Osteoblast (primary cell): Measurements from ENCODE around the gene EPB41L4B. TPM values are rescaled to one million over a fixed set of nuclear protein-coding genes. Genes with fewer than 3 reads are reported as not detected.

Experiments used
- DNase-seq: peaks from one replicate; pipeline ENCODE4 v3.0.0; 2011; ENCODE audit warnings: low spot score, mixed read lengths; ENCODE audit not compliant: insufficient read length; ENCODE audit errors: missing footprints
- H2AFZ ChIP-seq: 2 replicates; pipeline ENCODE4 v1.6.0; 2011; ENCODE audit warnings: mild to moderate bottlenecking, low read length
- H3K27ac ChIP-seq: 2 replicates; pipeline ENCODE4 v1.5.1; 2011; ENCODE audit warnings: mild to moderate bottlenecking, low read depth, low read length, moderate library complexity
- H3K27me3 ChIP-seq: 2 replicates; pipeline ENCODE4 v1.6.0; 2012; ENCODE audit warnings: mild to moderate bottlenecking, control low read depth, inconsistent platforms, low read length, moderate library complexity; ENCODE audit not compliant: insufficient read depth
- H3K36me3 ChIP-seq: 2 replicates; pipeline ENCODE4 v1.5.1; 2011; ENCODE audit warnings: mild to moderate bottlenecking, low read length, control low read depth, moderate library complexity; ENCODE audit not compliant: insufficient read depth
- H3K4me1 ChIP-seq: 2 replicates; pipeline ENCODE4 v1.5.1; 2011; ENCODE audit warnings: mild to moderate bottlenecking, low read length, control low read depth, moderate library complexity; ENCODE audit not compliant: insufficient read depth
- H3K4me2 ChIP-seq: 2 replicates; pipeline ENCODE4 v1.6.0; 2011; ENCODE audit warnings: mild to moderate bottlenecking, low read length; ENCODE audit not compliant: insufficient read depth
- H3K4me3 ChIP-seq: fragments of 200-600 bp; sonication (generic); 3 replicates; pipeline ENCODE4 v1.5.1; 2012; ENCODE audit warnings: mild to moderate bottlenecking, low read length, inconsistent platforms; ENCODE audit not compliant: insufficient read depth
- H3K79me2 ChIP-seq: 2 replicates; pipeline ENCODE4 v1.6.0; 2012; ENCODE audit warnings: mild to moderate bottlenecking, low read length, control low read depth, inconsistent platforms; ENCODE audit not compliant: insufficient read depth
- H3K9me3 ChIP-seq: 2 replicates; pipeline ENCODE4 v1.5.1; 2011; ENCODE audit warnings: low read depth, low read length, control low read depth
- H4K20me1 ChIP-seq: 2 replicates; pipeline ENCODE4 v1.6.0; 2012; ENCODE audit warnings: mild to moderate bottlenecking, low read length, control low read depth; ENCODE audit not compliant: insufficient read depth
- total RNA-seq: library from RNA; depleted of rRNA; stranded (reverse); fragments of >200 nt; gene quantifications from 2 replicates; pipeline ENCODE4 v1.2.3, GENCODE V29; 2012
- TF ChIP-seq, protein P1 (sequence below): IDR thresholded peaks from 2 replicates; pipeline ENCODE4 v1.5.1; 2011; ENCODE audit warnings: mild to moderate bottlenecking, low read depth, low read length, moderate library complexity; ENCODE audit errors: extremely low read depth

The EPB41L4B gene
- total RNA-seq, 1 donor, result 2.2 TPM

GRCh38 chr9:109164042-109164441 lies 156.8 kb downstream of the EPB41L4B start:
- Histone ChIP-seq H3K4me2 (no peak overlapping the region), H3K27me3 (peaks cover 58% of the 10 kb centered on the region), H3K9me3 (no peaks in the 10 kb centered on the region), H3K27ac (no peak overlapping the region), H3K79me2 (no peaks in the 10 kb centered on the region), H3K4me3 (no peak overlapping the region), H4K20me1 (no peaks in the 10 kb centered on the region), H3K36me3 (no peaks in the 10 kb centered on the region), H2AFZ (no peak overlapping the region), H3K4me1 (no peaks in the 10 kb centered on the region)
- no peak for DNase-seq
- TF ChIP-seq, protein P1, sequence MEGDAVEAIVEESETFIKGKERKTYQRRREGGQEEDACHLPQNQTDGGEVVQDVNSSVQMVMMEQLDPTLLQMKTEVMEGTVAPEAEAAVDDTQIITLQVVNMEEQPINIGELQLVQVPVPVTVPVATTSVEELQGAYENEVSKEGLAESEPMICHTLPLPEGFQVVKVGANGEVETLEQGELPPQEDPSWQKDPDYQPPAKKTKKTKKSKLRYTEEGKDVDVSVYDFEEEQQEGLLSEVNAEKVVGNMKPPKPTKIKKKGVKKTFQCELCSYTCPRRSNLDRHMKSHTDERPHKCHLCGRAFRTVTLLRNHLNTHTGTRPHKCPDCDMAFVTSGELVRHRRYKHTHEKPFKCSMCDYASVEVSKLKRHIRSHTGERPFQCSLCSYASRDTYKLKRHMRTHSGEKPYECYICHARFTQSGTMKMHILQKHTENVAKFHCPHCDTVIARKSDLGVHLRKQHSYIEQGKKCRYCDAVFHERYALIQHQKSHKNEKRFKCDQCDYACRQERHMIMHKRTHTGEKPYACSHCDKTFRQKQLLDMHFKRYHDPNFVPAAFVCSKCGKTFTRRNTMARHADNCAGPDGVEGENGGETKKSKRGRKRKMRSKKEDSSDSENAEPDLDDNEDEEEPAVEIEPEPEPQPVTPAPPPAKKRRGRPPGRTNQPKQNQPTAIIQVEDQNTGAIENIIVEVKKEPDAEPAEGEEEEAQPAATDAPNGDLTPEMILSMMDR, result no peak

- Histone ChIP-seq H3K4me2 (no peak overlapping the region), H2AFZ (no peak overlapping the region), H3K79me2 (no peaks in the 10 kb centered on the region), H4K20me1 (no peaks in the 10 kb centered on the region), H3K9me3 (no peaks in the 10 kb centered on the region), H3K27me3 (peaks cover 56% of the 10 kb centered on the region), H3K27ac (no peak overlapping the region), H3K4me1 (no peaks in the 10 kb centered on the region), H3K36me3 (no peaks in the 10 kb centered on the region), H3K4me3 (no peak overlapping the region)
- no peak for DNase-seq
- TF ChIP-seq, protein P1, result no peak
Observed at GRCh38 chr9:109163194-109163593, 157.7 kb downstream of the EPB41L4B start.

DNA sequence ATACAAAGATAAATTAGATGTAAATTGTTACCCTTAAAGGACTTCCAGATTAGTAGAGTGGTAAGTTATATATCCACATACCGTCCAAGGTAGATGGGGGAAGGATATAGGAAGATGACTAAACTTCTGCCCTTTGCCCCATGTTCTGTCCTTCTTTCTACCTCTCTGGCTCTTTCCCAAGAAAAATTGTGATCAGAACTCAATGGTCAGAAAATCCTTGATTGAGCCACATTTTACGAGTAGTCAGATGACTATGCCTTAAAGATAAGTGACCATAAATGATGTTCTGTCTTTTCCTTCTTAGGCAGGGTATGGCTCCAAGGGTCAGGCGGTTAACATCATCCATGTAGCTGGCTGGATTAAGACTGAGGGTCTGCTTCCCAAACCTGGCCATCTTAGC lies 158.2 kb downstream of the EPB41L4B start:
- peaks cover 54% of the 10 kb centered on the region for H3K27me3 ChIP-seq
- H2AFZ ChIP-seq, result no peak overlapping the region
- DNase-seq, result no peak
- H3K9me3 ChIP-seq, result no peaks in the 10 kb centered on the region
- no peak overlapping the region for H3K4me2 ChIP-seq
- no peaks in the 10 kb centered on the region for H4K20me1 ChIP-seq
- H3K36me3 ChIP-seq, result no peaks in the 10 kb centered on the region
- no peaks in the 10 kb centered on the region for H3K79me2 ChIP-seq
- H3K4me3 ChIP-seq, result no peak overlapping the region
- TF ChIP-seq, protein P1, result no peak
- H3K4me1 ChIP-seq, result no peaks in the 10 kb centered on the region
- H3K27ac ChIP-seq, result no peak overlapping the region

GRCh38 chr9:109161471-109161870 lies 159.4 kb downstream of the EPB41L4B start:
- Histone ChIP-seq H4K20me1 (no peaks in the 10 kb centered on the region), H3K27me3 (peaks cover 47% of the 10 kb centered on the region), H3K79me2 (no peaks in the 10 kb centered on the region), H3K4me2 (no peak overlapping the region), H3K27ac (no peak overlapping the region), H3K4me1 (no peaks in the 10 kb centered on the region), H3K36me3 (no peaks in the 10 kb centered on the region), H3K9me3 (no peaks in the 10 kb centered on the region), H2AFZ (no peak overlapping the region), H3K4me3 (no peak overlapping the region)
- TF ChIP-seq, protein P1, result no peak
- peak; percentile 52 for DNase-seq
